HG02840 (cell line): ENCODE results near the gene AOC1.

Experiments used
- ATAC-seq: cut with Tn5 transposase; IDR thresholded peaks from one replicate; pipeline ENCODE4 v1.9.1; 2021; ENCODE audit warnings: mild to moderate bottlenecking, moderate library complexity, moderate number of reproducible peaks; ENCODE audit not compliant: unreplicated experiment, low FRiP score

AOC1 gene

DNA sequence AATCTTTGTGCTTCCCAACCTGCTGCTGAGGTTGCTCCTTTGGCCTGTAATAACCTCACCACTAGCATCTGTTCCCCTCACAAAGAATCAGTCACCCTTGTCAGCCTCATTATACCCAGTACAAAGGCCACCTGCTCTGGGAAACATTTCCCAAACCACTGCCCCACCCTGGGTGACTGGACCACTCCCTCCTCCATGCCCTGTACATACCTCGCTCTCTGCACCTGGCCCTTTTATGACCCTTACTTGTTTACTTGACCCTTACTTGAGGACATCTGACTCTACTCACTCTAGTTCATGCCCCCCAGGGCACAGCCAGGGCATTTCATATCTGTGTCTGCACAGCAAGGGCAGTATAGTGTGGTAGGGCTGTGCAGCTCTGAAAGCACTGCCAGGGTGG is 21.4 kb upstream of the AOC1 start:
- no peak for ATAC-seq

DNA sequence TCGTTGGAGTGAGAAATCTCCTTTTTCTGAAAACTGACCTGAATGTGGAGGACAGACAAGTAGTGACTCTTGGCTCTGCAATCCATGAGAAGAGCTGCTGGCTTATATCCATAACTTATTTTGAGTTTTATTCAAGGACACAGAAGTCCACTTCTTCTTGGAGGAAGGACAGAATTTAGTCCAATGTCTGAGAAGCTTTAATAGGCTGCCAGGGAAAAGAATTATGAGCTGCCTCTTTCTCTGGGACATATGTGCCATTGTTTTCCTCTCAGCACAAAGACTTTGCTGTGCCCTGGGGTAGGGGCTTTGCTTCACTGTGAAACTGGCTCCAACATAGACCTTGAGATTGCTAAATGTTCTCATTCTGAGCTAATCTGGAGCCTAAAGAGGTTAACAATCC is 20.5 kb upstream of the AOC1 start:
- no peak for ATAC-seq

DNA sequence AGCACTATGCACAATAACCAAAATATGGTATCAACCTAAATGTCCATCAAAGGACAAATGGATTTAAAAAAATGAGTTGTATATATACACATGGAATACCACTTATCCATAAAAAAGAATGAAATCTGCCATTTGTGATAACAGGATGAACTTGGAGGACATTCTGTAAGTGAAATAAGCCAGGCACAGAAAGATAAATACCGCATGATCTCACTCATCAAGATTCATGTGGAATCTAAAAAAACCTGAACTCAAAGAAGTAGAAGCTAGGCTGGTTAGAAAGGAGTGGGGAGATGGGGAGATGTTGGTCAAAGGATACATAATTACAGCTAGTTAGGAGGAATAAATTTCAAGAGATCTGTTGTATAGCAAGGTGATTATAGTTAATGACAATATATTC is 17.3 kb upstream of the AOC1 start:
- ATAC-seq = no peak

DNA sequence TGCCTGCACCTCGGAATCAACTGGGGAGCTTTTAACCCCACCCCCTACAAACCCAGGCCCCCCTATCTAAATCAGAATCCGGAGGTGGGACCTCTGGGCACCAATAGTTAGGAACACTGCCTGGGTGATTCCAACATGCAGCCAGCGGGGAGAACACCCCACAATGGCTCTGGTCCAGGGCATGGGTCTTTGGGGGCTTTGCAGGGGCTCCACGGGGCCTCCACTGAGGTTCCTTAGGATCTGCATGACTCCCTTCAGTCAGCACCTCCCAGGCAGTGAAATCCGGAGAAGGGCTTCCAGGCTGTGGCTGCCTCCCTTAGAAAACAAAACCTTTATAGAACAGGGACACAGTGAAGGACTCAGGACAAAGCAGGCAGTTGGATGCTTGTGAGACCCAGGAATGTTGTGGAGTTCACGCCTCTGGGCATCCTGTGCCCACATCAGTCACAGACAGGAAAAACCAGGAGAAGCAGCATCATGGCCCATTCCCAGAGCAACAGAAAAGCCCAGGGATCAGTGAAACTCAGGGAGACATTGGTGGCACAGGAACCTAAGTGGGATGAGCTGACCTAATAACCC is 16.5 kb upstream of the AOC1 start:
- no peak for ATAC-seq

DNA sequence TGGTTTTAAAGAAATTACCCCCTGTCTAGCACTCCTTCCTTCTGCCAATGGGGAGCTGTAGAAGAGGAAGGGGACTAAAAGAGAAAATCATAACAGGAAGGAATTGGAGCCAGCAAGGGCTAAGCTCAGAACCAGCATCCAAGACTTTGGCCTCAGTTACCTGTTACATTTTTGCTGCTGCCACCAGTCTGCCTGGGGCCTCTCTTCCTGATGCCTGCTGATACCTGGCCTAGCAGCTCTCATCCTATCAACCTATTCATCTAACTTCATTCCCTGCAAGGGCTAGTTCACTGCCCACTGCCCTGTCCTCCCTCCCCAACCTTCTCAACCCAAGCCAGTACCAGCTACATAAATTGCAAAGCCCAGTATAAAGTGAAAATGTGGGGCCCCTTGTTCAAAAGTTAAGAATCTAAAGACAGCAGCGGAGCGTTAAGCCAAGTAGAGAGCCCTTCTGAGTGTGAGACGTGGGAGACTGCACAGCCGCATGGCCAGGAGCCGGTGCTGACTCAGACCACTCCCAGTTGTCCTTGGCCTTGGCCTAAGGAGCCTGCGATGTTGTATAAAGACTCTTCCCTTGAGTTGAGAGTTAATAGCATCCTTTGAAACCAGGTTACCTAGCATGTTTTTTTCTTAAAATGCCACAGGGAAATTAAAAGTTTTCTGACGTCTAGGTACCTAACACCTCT is 13.2 kb upstream of the AOC1 start:
- ATAC-seq = no peak

DNA sequence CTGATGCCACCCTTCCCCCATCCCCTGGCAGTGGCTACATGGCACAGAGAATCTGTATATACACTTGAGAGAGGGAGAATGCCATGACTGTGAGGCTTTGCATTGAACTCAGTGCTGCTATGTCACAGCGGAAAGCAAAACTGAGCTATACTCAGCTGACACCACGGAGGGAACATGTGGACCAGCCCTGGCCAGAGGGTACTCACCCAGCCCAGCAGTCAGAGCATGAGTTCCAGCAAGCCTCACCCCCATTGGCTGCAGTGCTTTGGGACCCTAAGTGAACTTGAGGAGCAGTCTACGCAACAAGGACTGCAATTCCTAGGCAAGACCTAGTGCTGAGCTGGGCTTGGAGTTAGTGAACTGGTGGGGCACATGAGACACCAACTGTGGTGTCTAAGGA is 10.3 kb upstream of the AOC1 start:
- no peak for ATAC-seq

DNA sequence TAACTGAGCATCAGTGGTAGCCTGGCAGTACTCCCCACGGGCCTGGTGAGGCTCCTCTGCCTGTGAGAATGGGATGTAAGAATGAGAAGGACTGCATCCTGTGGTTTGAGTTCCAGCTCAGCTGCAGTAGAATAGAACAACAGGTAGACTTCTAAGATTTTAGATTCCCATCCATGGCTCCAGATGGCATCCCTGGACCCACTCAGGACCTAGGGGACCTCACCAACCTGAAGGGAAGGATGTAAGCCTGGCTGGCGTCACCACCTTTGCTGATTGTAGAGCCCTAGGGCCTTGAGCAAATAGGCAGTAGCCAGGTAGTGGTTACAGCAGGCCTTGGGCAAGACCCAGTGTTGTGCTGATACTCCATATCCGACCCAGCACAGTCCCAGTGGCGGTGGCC is 9.6 kb upstream of the AOC1 start:
- ATAC-seq = no peak

DNA sequence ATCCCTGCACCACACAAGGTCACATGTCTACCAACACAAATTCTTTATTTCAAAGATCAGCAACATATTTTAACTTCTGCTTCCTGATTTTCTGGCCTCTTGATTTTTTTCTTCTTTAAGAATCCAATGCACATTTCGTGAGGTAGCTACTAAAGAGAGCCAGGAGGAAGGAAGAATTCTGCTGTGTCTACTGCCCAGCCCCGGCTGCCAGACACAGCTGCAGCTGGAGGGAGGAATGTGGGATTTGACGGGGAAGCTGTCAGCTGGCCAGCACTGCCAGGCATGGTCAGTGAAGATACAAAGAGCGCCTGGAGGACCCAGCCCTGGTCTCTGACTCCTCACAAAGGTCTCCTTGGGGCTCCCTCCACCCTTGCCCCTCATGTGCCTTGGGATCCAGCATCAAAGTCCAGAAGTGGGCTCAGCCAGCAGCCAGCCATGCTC is 6.9 kb upstream of the AOC1 start:
- no peak for ATAC-seq

DNA sequence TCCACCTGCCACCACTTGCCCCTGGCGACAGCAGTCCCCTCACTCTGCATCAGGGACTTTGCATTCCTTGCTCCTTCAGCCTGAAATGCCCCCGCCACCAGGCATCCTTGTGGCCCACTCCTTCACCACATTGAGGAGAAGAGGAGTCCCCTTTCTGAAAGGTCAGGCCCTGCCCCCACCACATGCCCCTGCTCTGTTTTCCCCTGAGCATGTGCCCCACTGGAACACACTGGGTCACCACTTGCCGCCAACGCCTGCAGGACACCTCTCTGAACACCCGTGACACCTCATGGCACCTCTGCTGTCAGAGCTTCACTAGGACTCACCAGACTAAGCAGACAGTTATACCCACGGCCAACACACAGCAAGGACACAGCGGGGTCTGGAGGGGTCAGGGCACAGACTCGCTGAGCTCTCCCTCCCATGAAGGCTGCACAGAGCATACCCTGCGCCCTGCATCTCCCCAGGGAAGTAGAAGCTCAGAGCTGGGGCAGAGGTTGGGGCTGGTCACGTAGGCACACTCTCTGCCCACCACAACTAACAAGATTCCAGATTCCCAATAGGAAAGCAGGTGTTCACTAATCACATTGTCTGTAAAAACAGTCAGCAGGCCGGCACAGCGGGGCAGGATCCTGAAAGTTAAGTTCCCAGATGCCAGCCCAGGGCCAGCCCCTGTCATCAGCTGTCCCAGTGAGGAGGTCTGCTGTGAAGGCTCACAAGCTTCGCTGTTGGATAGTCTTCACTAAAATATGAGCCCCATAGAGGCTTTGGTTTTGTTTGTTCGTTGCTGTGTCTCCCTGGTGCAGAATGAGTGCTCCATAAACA is 5.8 kb upstream of the AOC1 start:
- no peak for ATAC-seq

DNA sequence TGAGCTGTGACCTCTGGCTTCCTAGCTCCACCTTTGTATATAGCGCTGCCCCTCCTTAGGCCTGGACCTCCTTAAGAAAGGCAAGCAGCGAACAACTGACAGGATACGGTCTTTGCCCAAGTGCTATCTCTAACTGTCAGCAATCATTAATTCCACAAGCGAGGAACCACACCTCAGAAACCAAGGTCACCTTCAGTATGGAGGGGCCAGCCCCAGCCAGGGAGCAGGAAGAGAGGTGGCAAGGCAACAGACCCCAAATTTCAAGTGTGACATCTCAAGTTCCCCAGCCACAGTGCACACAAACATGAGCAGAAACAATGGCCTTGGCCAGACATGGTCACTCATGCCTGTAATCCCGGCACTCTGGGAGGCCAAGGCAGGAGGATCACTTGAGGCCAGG is 4.8 kb upstream of the AOC1 start:
- ATAC-seq = no peak

DNA sequence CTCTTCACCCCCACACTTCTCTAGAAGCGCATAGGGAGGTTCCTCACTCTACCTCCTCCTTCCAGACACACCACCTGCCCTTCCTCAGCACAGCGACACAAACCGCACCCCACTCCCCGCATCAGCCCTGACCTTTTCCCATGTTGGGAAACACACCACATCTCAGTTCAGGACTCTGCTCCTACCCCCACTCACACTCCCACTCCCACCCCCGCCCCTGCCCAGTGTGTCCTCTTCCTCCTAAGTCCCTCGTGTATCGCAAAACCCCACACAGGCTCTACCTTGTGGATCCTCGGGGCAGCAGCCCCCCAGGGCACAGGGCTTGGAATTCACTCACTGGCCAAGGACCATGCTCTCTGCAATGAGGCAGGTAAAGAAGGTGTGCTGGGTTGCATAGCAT is 4.2 kb upstream of the AOC1 start:
- no peak for ATAC-seq

DNA sequence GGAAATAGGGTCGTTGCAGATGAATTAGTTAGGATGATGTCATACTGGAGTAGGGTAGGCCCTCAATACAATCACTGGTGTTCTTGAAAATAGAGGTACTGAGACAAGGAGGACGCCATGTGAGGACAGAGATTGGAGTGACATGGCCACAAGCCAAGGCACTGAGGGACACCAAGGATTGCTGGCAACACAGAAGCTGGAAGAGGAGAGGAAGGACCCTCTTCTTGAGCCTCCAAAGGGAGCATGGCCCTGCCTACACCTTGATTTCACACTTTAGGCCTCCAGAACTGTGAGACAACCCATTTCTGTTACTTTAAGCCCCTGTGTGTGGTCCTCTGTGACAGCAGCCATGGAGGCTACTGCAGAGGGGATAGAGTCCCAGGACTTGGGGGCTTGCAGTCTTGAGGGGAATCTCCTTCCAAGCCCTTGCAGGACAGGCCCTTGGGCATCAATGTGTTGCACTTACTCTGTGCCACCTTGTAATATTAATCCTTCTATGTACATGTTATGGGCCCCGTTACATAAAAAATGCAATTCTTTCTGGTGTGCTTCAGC is 3.7 kb upstream of the AOC1 start:
- no peak for ATAC-seq

DNA sequence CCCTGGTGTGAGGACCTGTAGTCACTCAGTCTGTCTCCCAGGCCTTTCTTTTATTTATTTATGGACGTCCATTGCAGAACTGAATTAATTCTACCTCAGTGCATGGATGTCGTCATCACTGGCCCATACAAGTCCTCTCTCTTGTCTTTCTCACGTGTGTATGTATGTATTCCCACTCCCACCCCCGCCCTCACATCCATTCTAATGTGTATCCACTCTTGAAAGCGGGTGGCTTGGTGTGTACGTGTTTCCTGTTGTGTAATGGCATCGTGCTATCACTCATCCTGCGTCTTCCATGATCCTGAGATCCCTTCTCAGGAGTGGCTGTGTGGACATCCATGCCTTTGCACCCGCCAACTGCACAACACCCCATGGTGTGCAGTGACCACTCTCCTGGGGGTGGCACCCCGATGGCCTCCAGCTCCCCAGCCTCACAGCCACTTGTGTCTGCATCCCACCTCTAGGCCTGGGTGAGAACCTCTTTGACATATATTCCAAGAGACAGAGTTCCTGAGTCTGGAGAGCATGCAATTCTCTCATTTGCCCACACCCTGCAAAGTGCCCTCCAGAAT is 3.0 kb upstream of the AOC1 start:
- ATAC-seq = no peak

DNA sequence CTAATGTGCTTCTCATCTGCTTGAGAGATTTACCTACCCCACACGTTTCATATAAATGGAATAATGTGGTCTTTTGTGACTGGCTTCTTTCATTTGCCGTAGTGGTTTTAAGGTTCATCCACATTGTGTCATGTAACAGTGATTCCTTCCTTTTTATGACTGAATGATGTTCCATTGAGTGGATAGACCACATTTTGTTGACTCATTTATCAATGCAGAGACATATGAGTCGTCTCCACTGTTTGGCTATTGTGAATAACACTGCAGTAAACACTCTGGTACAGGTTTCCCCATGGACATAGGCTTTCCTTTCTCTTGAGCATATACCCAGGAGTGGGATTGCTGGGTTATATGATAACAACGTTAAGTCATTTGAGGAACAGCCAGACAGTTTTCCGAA is 2.0 kb upstream of the AOC1 start:
- no peak for ATAC-seq

DNA sequence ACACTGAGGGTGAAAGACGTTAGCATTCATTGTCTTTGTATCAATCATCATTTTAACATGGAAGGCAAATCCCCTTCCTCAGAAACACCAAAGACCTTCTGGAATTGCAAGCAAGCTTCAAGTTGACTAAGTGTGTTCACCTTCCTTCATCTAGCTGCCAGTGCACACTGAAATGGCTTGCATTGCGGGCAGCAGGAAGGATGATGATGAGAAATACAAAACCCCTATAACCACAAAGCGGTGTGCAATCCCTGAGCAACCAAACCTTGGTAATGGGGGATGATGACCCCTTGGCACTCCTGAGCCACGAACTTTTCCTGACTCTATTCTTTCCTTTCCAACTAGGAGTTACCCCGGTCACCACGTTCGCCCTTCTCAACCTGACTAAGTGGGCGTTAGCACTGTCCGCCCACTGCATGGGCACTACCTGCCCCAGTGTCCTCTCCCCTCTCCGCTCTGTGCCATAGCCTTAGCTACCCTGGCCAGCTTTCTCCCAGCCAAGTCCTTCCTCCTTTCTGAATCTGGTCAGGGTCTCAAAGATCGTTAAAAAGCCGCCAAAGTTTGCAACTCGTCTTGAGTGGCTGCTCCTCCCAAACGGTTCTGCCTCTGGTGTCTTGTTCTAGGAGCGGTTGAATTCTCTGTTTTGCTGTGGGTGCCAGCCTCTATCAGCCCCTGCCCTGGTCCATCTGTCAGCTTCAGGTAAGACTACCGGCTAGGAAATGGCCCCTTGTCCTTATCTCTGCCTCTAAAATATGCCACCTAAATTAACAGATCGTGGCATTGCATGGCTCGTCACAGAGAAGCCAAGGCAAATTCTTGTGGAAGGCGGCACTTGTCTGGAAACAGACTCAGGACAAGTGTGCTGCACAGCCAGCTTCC is 586 bp upstream of the AOC1 start:
- ATAC-seq = no peak

DNA sequence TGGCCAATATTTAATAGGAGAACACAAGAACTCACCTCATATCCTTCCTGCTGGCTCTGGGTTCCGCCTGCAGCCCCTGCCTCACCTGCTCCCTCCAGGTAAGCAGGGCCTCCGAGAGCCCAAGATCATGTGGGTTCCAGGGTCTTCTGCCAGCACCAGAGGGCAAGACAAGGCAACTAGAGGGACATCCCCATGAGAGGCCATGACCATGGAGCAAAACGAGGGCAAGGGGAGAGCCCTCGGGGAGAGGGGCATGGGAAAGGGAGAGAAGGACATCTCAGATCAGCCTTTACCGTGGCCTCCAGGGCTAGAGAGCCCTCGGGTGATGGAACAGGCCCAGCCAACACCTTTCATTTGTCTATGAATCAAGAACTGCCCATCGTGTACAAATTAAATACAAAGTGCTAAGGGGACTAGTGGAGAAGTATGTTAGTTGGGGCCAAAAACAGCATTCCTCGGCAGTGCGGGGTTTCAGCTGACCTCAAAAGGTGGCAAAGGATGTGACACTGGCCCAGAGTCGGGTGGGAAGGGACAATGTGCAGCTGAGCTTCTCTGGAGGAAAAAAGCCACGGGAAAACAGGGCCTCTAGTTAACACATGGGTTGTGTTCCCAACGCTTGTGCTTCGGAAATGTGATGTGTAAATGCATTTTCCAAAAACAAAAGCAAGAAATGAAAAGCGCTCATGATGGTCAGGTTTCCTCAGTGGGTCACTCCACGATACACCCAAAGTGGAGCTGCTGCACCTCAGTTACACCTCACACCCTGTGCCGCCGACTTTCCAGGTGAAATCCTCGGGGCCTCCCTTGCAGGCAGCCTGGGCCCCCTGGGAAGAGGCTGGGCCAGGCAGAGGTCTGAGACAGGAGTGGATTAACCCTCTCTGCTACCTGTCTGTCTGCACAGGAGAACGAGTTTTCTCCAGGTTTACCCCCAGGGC is 2.0 kb downstream of the AOC1 start:
- ATAC-seq = no peak

DNA sequence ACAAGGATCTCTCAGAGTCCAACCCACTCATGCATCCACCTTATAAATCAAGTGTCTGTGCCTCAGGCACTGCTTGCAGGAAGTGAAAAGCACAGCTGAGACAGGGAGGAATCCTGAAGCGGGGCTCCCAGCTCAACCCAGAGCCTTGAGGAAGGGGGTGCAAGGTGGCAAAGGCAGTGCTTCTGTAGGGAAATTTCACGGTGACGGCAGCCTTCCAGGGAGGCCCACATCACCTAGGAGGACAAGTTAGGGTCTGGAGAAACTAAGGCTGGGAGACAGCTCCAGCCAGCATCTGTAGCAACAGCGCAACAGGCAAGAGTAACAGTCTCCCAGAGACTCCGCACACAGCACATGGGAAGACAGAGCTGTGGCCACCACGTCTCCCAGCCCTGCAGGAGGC is 2.7 kb downstream of the AOC1 start:
- no peak for ATAC-seq

DNA sequence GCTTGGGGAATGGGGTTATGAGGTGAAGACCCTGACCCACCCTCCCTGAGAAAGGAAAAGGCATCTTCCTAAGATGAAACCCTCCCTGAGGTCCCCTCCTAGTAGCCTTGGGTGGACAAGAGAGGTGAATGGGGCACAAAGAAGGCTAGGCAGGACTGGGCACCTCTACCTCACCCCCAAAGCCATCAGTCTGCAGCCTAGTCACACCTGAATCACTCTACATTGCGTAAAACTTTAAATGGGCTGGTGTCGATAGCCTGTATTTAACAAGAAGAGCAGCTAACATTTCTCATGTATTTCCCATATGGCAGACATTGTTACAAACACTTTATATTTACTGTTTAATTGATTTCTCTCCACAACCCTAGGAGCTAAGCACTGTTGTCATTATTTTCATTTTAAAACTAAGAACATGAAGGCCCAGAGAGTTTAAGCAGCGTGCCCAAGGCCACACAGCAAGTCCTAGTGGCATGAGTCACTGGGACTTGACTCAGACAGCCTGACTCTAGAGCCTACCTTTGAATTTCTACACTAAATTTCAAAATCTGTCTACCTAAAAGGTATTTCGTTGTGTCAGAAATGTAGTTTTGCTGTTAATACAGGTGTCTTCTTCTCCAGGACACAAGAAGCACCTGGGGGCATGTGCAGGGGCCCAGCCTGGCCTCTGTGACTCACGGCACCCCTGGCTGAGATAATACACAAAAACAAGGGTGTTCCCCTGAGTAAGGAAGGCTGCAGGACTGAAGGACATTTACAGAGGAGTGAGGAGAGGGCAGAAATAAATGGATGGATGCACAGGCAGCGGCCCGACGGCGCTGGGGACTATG is 3.4 kb downstream of the AOC1 start:
- no peak for ATAC-seq
